Measurements from ENCODE around the gene ASB4. TPM values are rescaled to one million over a fixed set of nuclear protein-coding genes. Genes with fewer than 3 reads are reported as not detected.

Gene ASB4
- total and polyA plus RNA-seq, 4 donors: 0.09 to 1.1 (median 0.38) TPM

DNA sequence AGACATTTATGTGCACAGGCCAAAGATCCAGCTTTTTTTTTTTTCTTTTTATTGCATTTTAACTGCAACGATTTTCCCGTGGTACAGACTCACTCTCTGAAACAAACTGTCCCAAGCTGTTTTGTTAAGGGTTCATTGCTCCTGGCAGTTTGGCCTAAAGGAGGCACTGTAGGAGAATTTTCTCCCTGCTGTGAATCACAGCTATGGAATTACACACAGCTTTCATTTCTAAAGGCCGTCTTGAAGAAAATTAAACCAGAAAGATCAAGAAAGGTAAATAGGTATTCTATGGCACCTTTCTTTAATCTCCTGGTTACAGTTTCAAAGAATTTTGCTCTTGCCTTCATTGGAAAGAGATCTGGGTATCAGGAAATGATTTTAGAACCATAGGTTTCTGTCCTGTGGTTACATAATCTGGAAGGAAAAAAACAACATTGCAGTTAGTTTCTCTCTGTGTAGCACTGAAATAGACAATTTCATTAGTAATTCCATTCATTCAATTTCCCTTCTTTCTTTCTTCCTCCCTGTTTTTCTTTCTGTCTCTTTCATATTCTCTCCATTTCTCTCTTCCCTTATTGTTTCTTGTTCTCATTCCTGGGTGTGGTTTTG, 59.4 kb downstream of the ASB4 start:
- no peak for DNase-seq (ENCODE audit: low spot score)
- H3K4me3 ChIP-seq (ENCODE audit: low read depth in 1 of 3, low read length in 3 of 3): peak overlapping the region; percentile 36 to 45 (median 39)
- peak overlapping the region; percentile 61 to 63 for H3K27ac ChIP-seq (ENCODE audit: low read depth in 1 of 2, low read length in 2 of 2)
- TF ChIP-seq JUND (IDR thresholded peaks at IDR 0.05) (peak; percentile 84 to 91), NR2F2 (IDR thresholded peaks at IDR 0.05) (peak; percentile 57), GABPA (IDR thresholded peaks at IDR 0.05 in 1 of 2, conservative IDR thresholded peaks at IDR 0.05 in 1 of 2) (no peak), EGR1 (IDR thresholded peaks at IDR 0.05; ENCODE audit: low read depth in 2 of 2) (no peak), YY1 (IDR thresholded peaks at IDR 0.05) (peak; percentile 37), FOXA2 (IDR thresholded peaks at IDR 0.05) (no peak), RXRA (IDR thresholded peaks at IDR 0.05) (peak; percentile 90 to 97), HNF4A (conservative IDR thresholded peaks at IDR 0.05) (peak; percentile 42 to 81), RAD21 (IDR thresholded peaks at IDR 0.05) (peak; percentile 88), SP1 (IDR thresholded peaks at IDR 0.05) (peak; percentile 88)
- TF ChIP-seq, protein P1, sequence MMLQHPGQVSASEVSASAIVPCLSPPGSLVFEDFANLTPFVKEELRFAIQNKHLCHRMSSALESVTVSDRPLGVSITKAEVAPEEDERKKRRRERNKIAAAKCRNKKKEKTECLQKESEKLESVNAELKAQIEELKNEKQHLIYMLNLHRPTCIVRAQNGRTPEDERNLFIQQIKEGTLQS (IDR thresholded peaks at IDR 0.05): peak; percentile 24
- TF ChIP-seq, protein P2, sequence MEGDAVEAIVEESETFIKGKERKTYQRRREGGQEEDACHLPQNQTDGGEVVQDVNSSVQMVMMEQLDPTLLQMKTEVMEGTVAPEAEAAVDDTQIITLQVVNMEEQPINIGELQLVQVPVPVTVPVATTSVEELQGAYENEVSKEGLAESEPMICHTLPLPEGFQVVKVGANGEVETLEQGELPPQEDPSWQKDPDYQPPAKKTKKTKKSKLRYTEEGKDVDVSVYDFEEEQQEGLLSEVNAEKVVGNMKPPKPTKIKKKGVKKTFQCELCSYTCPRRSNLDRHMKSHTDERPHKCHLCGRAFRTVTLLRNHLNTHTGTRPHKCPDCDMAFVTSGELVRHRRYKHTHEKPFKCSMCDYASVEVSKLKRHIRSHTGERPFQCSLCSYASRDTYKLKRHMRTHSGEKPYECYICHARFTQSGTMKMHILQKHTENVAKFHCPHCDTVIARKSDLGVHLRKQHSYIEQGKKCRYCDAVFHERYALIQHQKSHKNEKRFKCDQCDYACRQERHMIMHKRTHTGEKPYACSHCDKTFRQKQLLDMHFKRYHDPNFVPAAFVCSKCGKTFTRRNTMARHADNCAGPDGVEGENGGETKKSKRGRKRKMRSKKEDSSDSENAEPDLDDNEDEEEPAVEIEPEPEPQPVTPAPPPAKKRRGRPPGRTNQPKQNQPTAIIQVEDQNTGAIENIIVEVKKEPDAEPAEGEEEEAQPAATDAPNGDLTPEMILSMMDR (IDR thresholded peaks at IDR 0.05; ENCODE audit: low read depth, low read length, missing input control): peak; percentile 66
- no peaks in the 10 kb centered on the region for H3K36me3 ChIP-seq (ENCODE audit: control insufficient read depth in 4 of 4, insufficient read depth in 3 of 4, low read depth in 1 of 4, low read length in 3 of 4)
- no peaks in the 10 kb centered on the region for H3K27me3 ChIP-seq (ENCODE audit: control insufficient read depth in 4 of 4, insufficient read depth in 4 of 4, low read length in 3 of 4)
- H3K4me1 ChIP-seq (ENCODE audit: control insufficient read depth in 4 of 4, insufficient read depth in 4 of 4, low read length in 3 of 4): peaks cover 17 to 54% (median 45%) of the 10 kb centered on the region in 4 donors
- WGBS: 4% methylated on average over 3 of the region's 3 CpGs
- H3K9me3 ChIP-seq (ENCODE audit: control insufficient read depth in 4 of 4, low read length in 3 of 4): no peaks in the 10 kb centered on the region
- peak overlapping the region; percentile 23 to 43 for H3K9ac ChIP-seq (ENCODE audit: low read depth in 1 of 2, low read length in 2 of 2)

DNA sequence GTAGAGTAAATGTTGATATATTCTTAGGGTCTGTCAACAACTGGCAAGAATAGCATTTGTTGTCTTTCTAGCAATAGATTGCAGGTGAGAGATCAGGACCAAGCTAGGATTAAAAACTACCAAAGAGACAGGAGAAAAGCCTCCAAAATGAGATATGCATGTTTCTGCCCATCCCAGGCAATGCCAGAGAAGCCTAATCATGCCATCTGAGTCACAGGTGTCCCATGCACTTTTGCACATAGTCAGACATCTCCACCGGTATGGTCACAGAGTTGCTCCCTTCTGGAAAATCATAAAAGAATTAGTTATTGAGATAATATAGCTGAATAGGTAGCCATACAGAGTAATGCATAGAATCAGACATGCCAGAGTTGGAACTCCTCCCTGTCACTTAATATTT, 59.9 kb downstream of the ASB4 start:
- Histone ChIP-seq H3K27me3 (ENCODE audit: control insufficient read depth in 4 of 4, insufficient read depth in 4 of 4, low read length in 3 of 4) (no peaks in the 10 kb centered on the region), H3K9ac (ENCODE audit: low read depth in 1 of 2, low read length in 2 of 2) (peak overlapping the region; percentile 23 to 43), H3K9me3 (ENCODE audit: control insufficient read depth in 4 of 4, low read length in 3 of 4) (no peaks in the 10 kb centered on the region), H3K36me3 (ENCODE audit: control insufficient read depth in 4 of 4, insufficient read depth in 3 of 4, low read depth in 1 of 4, low read length in 3 of 4) (no peaks in the 10 kb centered on the region), H3K4me3 (ENCODE audit: low read depth in 1 of 3, low read length in 3 of 3) (peak overlapping the region in 2 of 3 donors; percentile 36 to 39), H3K4me1 (ENCODE audit: control insufficient read depth in 4 of 4, insufficient read depth in 4 of 4, low read length in 3 of 4) (peaks cover 19 to 60% (median 50%) of the 10 kb centered on the region in 4 donors), H3K27ac (ENCODE audit: low read depth in 1 of 2, low read length in 2 of 2) (peak overlapping the region; percentile 61 to 63)
- TF ChIP-seq YY1 (IDR thresholded peaks at IDR 0.05) (no peak), TAF1 (conservative IDR thresholded peaks at IDR 0.05) (no peak), HNF4A (conservative IDR thresholded peaks at IDR 0.05) (no peak), RXRA (IDR thresholded peaks at IDR 0.05) (no peak), EGR1 (IDR thresholded peaks at IDR 0.05; ENCODE audit: low read depth in 2 of 2) (no peak), GABPA (IDR thresholded peaks at IDR 0.05 in 1 of 2, conservative IDR thresholded peaks at IDR 0.05 in 1 of 2) (no peak), RAD21 (IDR thresholded peaks at IDR 0.05) (no peak), JUND (IDR thresholded peaks at IDR 0.05) (no peak), FOXA1 (IDR thresholded peaks at IDR 0.05) (no peak)
- TF ChIP-seq, protein P3, sequence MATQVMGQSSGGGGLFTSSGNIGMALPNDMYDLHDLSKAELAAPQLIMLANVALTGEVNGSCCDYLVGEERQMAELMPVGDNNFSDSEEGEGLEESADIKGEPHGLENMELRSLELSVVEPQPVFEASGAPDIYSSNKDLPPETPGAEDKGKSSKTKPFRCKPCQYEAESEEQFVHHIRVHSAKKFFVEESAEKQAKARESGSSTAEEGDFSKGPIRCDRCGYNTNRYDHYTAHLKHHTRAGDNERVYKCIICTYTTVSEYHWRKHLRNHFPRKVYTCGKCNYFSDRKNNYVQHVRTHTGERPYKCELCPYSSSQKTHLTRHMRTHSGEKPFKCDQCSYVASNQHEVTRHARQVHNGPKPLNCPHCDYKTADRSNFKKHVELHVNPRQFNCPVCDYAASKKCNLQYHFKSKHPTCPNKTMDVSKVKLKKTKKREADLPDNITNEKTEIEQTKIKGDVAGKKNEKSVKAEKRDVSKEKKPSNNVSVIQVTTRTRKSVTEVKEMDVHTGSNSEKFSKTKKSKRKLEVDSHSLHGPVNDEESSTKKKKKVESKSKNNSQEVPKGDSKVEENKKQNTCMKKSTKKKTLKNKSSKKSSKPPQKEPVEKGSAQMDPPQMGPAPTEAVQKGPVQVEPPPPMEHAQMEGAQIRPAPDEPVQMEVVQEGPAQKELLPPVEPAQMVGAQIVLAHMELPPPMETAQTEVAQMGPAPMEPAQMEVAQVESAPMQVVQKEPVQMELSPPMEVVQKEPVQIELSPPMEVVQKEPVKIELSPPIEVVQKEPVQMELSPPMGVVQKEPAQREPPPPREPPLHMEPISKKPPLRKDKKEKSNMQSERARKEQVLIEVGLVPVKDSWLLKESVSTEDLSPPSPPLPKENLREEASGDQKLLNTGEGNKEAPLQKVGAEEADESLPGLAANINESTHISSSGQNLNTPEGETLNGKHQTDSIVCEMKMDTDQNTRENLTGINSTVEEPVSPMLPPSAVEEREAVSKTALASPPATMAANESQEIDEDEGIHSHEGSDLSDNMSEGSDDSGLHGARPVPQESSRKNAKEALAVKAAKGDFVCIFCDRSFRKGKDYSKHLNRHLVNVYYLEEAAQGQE (IDR thresholded peaks at IDR 0.05): no peak
- TF ChIP-seq, protein P1 (IDR thresholded peaks at IDR 0.05): no peak
- TF ChIP-seq, protein P4, sequence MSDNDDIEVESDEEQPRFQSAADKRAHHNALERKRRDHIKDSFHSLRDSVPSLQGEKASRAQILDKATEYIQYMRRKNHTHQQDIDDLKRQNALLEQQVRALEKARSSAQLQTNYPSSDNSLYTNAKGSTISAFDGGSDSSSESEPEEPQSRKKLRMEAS (IDR thresholded peaks at IDR 0.05): no peak
- 91% methylated on average over 1 of the region's 1 CpG for WGBS
- no peak for DNase-seq (ENCODE audit: low spot score)
